COLO668 (cell line): ENCODE results near the gene PIAS3.

Experiments used
- DNase-seq: peaks from one replicate; lab custom pipeline; 2025; ENCODE audit not compliant: unreplicated experiment; lab: John Stamatoyannopoulos, UW

PIAS3 gene

GRCh38 chr1:145858901-145859490, at the start of gene PIAS3:
PIAS3 (minus strand) TSS chr1:145859081; CDS start chr1:145858990, 91 bp downstream.
- peak; percentile 96 for DNase-seq

DNA sequence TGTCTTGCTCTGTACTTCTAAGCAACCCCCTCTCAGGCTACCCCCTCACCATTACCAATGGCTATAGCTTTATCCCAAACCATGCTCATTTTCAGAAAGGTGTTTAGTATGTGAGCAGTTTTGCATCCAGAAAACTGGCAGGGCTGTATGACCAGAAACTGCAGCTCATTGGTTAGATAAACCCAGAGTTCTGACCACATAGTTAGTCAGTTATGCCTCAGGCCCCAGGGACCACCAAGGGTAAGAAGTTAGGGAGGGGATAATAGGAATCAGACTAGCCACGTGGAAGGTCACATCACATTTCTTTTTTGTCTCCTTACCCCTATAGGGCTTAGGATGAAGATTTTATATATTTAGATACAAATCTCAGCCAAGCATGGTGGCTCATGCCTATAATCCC, 49.8 kb upstream of the PIAS3 start:
- no peak for DNase-seq

GRCh38 chr1:145906954-145907753, 48.3 kb upstream of the PIAS3 start:
- DNase-seq: no peak

- no peak for DNase-seq
These were observed 42.6 kb upstream of the PIAS3 start for GRCh38 chr1:145901312-145902021.

DNA sequence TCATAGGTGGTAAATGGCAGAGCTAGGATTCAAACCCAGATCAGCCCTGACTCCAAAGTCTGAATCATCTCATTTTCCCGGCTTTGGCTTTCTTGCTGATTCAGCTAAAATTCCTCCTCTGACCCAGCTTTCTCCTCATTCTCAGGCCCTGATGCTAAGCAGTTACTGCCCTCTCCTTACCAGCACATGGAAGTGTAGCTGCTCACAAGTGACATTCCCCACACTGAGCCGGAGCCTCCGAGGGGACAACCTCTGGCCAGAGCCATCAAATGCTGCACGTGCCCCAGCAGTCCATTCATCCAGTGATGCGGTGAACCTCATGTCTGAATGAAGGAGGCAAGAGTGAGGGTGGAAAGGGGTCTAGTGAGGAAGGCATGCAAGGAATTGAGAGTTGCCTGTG, 39.9 kb upstream of the PIAS3 start:
- DNase-seq: no peak

GRCh38 chr1:145897969-145898368, 39.1 kb upstream of the PIAS3 start:
- DNase-seq: no peak

DNA sequence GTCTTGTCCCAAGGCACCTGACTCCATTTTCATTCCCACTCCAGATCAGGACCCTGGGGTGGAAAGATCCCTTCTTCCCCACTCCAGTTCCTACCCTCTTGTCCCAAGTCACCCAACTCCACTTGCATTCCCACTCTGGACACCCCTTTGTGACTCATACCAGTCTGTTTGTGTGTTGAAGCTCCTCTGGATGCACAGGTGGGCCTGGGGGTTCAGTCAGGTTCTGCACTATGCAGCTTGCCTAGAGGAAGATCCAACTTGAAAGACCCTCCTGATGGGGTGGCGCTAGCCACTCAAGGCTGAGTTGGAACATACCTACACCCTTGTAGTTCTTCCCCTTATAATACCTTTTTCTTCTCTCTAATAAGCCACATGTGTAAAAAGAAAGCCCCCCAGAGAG, 36.6 kb upstream of the PIAS3 start:
- no peak for DNase-seq

DNA sequence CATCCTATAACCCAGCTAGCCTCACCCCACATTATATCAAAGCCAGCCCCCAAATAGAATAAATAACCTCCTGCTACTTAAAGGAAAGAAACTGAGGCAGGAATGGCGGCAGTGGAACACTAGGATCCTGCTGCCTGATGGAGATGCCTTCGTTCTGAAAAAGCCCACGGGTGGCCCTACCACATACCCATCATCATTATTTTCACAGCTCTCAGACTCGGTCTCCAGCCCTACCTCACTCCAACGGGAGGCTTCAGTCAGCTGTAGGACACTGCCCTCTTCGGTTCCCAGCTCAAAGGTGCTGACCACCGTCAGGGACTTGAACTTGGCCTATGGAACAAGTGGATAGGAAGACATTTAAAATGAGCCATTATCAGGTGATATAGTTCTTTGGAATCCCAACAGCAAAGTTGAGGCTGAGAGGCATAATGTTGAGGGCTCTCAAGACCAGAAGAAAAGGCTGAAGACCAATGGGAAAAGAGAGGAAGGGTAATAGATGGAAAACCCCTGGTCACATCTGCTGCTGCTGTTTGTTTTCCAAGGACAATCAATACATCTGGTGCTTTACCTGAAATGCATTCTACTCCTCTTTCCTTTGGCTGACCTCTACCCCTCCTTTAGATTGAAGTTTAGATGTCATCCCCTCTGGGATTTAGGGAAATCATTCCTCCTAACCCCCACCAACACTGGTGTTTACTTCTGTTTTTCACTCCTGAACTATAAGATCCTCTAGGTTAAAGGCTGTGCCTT, 34.6 kb upstream of the PIAS3 start:
- DNase-seq: no peak

- no peak for DNase-seq
These were observed 33.7 kb upstream of the PIAS3 start for GRCh38 chr1:145892486-145893087.

DNA sequence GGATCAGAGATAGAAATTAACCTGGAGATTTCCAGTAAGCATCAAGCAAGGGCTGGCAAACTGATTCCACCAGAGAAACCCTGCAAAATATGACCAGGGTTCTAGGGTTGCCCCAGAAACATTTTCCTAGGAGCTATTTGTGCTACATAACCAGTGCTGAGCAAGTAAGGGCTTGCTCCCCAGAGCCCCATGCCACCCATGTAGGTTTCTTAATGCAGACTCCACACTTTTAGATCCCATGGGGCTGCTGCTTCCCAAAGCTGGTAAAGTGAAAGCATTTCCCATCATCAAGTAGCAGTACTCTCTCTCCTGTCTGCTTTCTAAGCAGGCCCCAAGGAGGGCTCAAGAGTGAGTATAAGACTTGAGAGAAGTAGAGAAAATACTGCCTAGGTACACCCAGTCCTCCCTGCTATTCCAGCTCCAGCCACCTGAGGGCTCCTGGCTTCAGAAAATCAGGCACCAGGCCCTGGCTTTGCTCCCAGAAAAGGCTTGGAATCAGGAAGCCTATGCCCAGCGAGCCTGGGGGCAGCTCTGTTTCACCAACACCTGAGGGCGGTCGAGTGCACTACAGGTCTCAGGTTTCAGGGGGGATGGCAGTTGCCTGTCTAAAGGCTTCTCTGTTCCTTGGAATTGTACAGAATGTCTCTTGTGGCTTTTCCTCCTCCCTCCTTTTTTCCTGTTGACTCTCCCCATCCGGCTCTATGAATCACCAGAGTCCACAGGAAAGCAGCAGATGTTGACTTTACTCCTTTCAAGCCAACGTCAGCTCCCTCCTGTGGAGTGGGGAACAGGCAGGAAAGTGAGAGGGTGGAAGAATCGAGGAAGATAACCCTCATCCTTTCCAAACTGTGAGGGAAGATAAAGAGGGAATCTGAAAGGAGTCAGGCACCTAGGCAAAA, 33.0 kb upstream of the PIAS3 start:
- peak; percentile 97 for DNase-seq

DNA sequence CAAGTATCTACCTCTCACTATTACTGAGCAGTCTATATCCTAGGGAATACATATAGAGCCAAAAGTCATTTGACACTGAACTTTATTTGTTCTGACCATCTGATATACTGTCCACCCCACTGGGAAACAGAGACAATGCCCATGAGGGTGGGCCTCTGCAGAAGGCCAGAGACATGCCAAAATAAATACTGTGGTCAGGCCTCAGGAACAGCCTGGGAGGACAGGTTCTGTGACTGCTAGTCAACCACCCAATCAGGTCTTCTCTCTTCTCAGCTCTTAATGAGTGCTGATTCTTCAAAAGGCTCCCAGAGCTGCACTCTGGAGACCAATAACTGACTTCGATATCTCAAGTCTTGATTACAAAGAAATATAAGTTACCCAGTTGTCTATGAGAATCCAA, 32.3 kb upstream of the PIAS3 start:
- DNase-seq: peak; percentile 41

DNA sequence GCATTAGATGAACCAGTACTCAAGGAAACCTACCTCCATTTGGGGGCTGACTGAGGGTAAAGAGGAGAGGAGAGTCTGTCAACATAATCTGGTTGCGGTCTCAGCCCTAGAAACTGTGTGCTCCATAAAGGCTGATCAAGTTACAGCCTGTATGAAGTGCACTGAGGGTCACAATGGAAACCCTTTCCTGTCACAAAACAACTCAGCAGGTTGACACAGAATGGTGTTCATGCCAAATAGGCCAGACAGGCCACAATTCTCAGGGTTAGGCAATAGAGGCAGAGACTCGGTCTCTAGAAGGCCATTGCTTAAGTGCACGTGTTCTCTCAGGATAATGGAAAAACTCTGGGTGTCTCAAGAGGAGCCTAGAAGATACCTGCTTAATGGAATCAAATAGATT, 30.8 kb upstream of the PIAS3 start:
- peak; percentile 52 for DNase-seq

- DNase-seq: peak; percentile 48
These were observed 28.8 kb upstream of the PIAS3 start for GRCh38 chr1:145887631-145888030.

GRCh38 chr1:145886816-145887215, 27.9 kb upstream of the PIAS3 start:
- no peak for DNase-seq

DNA sequence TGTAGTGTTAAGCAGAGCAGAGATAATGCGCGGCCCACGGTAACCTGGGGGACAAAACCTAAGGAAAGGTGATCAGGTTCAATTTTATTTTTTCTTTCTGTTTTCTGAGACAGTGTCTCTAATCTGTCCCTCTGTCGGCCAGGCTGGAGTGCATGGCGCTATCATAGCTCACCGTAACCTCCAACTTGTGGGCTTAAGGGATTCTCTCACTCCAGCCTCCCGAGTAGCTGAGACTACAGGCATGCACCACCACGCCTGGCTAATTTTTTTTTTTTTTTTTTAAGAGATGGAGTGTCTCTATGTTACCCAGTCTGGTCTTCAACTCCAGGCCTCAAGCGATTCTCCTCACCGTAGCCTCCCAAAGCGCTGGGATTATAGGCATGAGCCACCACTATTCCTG, 27.5 kb upstream of the PIAS3 start:
- no peak for DNase-seq

DNA sequence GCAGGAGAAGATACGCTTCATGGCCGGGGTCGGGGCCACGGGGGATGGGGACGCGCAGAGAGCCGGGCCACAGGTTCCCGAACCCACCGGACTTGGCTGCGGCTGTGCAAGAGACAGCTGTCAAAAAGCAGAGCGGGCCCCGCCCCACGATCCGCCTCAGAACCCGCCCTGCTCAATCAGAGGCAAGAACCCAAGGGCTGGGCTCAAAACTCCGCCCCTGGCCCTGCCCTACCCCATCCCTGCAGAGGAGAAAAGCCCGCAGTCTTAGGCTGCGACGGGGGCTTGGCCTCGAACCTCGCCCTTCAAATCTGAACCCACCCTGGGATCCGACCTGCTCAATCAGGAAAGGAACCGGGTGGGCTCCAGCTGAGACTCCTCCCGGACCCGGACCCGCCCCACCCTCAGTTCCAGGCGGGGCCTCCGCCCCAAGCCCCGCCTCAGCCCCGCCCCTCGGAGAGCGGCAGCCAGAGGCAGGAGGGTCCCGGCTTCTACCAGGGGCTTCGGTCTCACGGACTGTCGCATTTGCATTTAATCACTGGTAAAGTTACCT, 26.9 kb upstream of the PIAS3 start, which contains the start of gene ANKRD35:
Gene ANKRD35 (minus strand): TSS at position 129 of the 550 bp plus-strand sequence. CDS start 108 bp downstream, at position 21.
- peak; percentile 91 for DNase-seq

GRCh38 chr1:145884675-145885074, 25.8 kb upstream of the PIAS3 start:
- DNase-seq: no peak

- DNase-seq: peak; percentile 79
These were observed 20.9 kb upstream of the PIAS3 start for GRCh38 chr1:145879775-145880174.

- no peak for DNase-seq
These were observed 19.8 kb upstream of the PIAS3 start for GRCh38 chr1:145878724-145879123.
